OCI-M2 (cell line): ENCODE results near the gene PHOX2A.
"Not testable (repeated sequence)": the region's sequence is repeated elsewhere in the genome, so short reads cannot be mapped to it uniquely, and the experiment has no call there.

ENCODE experiments used
- DNase-seq: peaks from one replicate; lab custom pipeline; 2025; ENCODE audit not compliant: unreplicated experiment; lab: John Stamatoyannopoulos, UW

The PHOX2A gene

DNA sequence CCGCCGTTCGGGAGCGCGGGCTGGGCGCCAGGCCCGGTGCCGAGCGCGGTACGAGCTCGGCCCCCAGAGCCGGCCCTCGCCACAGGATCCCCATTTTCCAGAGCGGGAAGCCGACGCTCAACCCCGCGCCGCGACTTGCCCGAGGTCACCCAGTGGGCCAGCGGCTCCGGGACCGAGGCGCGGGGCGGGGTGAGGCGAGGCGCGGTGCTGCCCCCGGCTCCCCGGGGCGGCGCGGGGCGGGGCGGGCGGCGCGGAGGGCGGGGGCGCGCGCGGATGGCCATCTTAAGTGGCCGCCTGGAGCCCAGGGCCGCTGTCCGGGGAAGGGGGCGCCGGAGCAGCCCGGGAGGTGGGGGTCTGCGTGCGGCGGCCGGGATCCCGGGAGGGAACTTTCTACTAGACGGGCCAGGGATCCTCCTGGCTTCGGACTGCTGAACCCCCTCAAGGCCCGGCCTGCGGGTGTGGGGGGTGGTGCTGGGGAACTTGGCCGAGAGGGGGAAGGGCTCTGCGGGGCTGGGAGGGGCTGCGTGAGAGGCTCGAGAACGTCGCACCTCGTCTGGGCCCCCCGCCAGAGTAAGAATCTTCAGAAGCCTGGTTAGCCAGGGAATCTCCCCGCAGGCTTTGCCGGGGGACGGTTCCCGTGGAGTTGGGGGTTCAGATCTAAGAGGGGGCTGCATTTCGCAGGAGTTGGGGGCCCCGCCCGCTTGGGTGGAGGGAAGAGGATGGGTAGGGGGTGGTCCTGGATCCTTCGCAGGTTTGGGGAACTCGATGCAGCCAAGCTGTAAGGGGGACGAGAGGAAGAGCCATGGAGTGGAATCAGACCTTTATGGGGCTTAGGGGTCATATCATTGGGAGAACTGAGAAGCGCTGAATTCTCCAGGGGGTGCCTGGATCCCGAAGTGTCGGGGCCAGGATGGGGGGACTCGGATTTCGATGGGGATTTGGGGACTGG is 20.1 kb downstream of the PHOX2A start:
- no peak for DNase-seq

DNA sequence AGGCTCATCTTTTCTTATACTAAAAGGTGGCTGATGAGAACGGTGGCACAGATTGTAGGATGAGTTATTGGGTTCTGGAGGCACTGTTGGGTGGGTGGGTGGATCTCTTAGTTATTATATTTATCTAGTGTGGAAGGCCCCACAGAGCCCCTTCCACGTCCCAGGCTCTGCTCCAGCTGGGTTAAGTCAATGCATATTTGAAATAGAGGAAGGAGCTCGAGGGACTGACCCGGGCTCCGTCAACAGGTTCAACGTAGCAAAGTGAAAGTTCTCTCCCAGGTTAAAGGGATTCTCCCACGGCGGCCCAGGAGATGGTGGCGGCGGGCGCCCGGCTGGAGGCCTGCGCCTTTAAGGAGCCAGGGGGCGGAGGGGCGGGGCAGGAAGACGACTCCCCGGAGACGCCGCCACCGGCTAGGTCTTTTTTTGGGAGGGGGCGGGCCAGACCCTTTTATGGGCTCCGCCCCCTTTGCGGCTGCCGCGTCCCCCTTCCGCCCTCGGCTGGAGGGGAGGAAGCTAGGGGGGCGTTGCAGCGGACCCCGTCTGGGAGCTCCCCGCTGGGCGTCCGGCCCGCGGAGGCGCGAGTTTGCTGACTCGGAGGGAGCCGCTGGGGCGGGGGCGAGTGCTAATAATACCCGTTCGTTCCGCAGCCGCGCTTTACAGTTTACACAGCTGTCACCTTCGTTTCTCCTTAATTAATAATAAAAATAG is 20.9 kb downstream of the PHOX2A start:
- peak; percentile 74 for DNase-seq

DNA sequence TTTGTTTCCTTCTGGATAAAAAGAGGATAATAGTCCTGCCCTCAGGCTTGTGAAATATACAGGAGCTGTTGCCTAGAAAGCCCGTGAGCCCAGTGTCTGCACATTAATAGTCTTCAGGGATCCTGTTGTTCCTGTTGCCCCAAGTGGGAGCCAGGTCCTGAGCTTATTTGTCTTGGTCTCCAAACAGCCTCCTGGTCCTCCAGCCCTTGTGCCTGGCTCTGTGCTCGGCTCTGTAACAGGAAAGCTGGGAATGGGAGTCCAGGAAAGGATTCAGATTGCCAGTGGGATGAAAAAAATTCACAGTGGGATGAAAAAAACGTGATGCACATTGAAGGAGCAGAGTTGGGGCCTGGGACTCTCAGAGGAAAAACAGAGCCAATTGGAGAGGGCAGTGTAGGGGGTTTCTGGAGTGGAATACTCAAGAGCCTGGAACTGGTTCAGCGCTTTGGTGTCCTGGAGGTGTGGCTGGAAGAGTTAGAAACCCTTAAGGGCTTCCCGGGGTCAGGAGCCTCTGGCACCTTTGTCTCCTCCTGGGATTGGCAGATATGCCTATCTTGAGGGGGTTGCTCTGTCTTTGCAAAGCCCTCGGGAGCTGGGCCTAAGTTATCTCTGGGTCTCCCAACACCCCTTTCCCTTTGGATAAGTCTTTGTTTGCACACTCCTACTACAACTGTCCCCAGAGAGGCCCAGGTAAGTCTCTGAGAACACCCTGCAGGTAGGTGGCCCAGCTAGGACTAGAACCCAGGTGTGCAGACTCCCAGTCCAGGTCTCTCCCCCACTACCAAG is 21.7 kb downstream of the PHOX2A start:
- no peak for DNase-seq

DNA sequence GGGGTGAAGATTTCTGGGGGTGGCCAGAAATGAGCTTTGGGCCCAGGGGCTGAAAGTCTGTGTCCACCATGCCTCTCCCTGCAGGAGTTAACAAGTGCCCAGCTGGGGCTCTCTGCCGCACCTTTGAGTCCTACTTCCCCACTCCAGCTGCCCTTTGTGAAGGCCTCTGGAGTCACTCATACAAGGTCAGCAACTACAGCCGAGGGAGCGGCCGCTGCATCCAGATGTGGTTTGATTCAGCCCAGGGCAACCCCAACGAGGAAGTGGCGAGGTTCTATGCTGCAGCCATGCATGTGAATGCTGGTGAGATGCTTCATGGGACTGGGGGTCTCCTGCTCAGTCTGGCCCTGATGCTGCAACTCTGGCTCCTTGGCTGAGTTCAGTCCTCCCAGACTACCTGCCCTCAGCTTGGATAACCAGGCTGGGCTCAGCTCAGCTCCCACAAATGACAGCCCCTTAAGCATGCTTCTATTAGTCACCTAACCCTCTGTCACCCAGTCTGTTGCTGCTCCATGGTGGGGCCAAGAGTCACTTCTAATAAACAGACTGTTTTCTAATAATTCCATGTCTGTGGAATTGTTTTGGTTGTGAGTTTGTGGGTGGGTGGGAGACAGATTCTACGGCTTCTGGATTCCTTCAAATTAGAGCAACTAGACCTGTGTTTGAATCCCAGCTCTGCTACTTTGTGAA is 22.4 kb downstream of the PHOX2A start:
- DNase-seq: no peak

DNA sequence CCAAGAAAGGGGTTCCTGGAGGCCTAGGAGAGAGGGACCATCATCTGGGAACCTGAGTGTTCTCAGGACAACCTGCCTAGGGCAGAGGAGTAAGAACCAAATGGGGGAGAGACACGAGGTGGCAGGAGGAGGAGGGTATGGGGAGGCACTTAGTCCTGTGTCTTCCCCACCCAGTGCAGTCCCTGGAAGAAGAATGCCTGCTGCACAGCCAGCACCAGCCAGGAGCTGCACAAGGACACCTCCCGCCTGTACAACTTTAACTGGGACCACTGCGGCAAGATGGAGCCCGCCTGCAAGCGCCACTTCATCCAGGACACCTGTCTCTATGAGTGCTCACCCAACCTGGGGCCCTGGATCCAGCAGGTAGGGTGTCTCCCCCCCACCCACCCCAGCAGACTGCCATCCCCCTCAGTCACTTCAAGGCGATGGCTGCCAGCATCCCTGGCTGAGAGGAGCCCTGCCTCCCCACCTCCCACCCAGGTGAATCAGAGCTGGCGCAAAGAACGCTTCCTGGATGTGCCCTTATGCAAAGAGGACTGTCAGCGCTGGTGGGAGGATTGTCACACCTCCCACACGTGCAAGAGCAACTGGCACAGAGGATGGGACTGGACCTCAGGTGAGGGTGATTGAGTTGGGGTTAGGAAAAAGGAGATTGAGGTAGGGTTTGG is 23.1 kb downstream of the PHOX2A start:
- DNase-seq: no peak

DNA sequence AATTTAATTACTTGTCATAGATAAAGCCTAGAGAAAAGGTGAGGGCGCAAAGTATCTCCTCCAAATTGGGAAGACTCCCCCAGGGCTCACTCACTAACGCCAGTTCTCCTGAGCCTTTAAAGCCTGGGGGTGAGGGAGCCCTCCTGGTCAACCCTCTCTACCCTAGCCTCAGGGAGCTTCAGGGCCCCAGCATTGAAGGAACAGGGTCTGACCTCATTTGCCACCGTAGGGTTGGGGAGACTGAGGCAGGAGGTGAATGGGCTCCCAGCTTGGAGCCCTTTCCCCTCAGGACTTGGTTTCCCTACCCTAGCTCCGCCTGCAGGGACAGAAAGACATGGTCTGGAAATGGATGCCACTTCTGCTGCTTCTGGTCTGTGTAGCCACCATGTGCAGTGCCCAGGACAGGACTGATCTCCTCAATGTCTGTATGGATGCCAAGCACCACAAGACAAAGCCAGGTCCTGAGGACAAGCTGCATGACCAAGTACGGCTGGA is 25.7 kb downstream of the PHOX2A start:
- no peak for DNase-seq

DNA sequence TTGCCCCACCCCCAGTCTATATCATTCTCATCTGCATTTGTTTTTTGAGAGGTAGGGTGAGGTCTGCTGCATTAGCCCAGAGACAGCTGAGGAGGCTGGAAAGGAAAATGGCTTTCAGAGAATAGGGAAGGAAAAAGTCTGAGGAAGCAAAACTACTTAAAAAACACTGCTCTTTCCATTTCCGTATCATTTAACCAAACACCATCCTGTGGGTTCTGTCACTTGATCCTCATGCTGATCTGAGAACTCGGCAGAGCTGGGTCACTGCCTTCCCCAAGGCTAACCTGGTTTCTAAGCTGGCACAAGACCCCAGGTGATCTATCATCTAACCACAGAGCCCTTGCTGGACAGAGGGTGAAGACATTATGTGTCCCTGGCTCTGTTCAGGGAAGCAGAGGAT is 26.1 kb downstream of the PHOX2A start:
- DNase-seq: no peak

DNA sequence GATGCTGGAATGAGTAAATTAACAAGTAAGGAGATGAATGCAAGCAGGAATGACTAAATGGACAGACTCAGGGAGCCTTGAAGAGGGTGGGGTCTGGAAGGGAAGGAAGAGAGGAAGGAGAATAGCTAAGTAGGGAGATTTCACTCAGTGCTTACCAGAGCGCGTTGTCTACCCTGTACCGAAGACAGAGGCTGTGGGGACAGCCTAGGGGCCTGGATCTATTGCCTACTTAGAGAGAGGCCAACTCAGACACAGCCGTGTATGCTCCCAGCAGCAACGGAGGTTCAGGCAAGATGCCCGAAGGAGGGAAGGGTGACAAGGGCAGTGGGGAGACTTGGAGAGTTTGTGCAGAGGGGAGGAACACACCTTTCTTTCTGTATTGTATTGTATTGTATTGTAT is 27.3 kb downstream of the PHOX2A start, which contains the start of gene FOLR2:
Gene FOLR2 (plus strand): TSS at position 157 of the 400 bp plus-strand sequence. CDS start 1,791 bp downstream, outside the sequence.
- no peak for DNase-seq

DNA sequence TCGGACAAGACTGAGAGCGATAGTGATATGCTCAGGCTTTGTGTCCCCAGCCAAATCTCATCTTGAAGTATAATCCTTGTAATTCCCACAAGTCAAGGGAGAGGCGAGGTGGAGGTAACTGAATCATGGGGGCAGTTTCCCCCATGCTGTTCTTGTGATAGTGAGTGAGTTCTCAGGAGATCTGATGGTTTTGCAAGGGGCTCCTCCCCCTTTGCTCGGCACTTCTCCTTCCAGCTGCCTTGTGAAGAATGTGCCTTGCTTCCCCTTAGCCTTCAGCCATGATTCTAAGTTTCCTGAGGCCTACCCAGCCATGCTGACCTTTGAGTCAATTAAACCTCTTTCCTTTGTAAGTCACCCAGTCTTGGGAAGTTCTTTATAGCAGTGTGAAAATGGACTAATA is 34.9 kb downstream of the PHOX2A start:
- no peak for DNase-seq

DNA sequence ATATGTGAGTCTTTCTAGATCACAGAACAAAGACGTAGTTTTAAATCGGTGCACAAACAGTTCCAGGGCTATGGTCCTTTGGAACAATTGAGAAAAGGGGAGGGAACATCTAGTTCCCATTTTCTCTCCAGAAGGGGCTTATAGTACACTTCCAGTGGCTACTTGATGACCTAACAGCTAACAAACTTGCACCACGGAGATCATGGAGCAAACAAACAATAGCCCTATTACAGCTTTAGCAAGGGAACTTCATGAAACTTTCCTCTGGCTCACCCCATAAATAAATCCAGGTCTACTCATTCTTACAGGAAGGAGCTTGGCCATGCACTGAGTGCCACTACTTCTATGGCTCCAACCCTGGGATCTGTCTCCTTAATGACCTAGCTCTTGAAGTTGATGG is 35.7 kb downstream of the PHOX2A start:
- DNase-seq: no peak

DNA sequence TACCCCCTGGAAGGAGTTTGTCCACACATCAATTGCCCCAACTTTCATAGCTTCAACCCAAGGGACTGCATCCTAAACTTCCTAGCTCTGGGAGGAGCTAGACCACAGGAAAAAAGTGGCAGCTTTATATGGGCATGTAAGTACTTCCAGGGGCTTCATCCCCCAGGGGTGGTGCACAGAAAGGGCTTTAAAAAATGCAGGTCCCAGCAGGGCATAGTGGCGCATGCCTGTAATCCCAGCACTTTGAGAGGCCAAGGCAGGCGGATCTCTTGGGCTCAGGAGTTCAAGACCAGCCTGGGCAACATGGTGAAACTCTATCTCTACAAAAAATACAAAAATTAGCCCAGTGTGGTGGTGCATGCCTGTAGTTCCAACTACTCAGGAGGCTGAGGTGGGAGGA is 37.2 kb downstream of the PHOX2A start:
- DNase-seq: not testable (repeated sequence)

DNA sequence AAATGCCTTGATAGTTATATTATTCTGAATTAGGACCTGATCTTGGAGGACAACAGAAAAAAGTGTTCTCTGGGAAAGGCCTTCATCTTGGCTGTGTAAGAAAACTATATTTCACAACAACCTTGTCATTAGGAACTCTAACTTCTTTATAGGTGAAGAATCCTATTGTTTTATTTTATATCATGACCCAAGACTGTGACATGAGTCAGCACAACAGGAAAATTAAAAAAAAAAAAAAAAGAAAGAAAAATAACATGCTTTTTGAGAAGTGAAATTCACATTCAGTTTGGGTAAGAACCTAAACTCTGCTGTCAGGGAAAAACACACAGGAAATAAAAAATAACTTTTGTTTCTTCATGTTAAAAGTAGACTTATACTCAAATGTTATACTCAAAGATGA is 39.1 kb downstream of the PHOX2A start:
- no peak for DNase-seq

DNA sequence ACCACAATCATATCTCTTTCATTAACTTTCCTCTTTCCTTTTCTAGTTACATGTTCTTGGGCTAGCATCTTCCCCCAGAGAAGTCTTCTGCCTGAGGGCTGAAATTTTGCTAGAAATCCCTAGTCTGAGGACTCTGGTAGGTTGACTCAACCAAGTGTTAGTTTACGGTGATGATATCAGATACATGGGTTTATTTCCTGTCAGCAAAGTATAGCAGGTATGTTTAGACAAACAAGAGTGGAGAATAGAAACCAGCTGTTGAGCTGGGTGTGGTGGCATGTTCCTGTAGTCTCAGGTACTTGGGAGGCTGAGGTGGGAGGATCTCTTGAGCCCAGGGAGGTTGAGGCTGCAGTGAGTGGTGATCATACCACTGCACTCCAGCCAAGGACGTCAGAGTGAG is 40.8 kb downstream of the PHOX2A start:
- DNase-seq: no peak

DNA sequence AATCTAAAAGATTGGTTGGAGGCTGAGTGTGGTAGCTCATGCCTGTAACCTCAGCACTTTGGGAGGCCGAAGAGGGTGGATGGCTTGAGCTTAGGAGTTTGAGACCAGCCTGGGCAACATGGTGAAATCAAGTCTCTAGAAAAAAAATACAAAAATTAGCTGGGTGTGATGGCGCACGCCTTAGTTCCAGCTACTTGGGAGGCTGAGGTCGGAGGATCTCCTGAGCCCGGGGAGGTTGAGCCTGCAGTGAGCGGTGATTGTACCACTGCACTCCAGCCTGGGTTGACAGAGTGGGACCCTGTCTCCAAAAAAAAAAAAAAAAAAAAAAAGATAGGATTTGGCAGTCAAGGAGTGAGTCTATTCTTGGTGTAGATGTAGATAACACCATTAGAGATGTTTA is 41.4 kb downstream of the PHOX2A start:
- DNase-seq: no peak

DNA sequence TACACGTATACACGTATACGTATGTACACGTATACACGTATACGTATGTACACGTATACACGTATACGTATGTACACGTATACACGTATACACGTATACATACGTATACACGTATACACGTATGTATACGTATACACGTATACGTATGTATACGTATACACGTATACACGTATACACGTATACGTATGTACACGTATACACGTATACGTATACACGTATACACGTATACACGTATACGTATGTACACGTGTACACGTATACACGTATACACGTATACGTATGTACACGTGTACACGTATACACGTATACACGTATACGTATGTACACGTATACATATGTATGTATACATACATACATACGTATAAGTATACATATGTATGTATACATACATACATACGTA is 42.5 kb downstream of the PHOX2A start:
- not testable (repeated sequence) for DNase-seq

DNA sequence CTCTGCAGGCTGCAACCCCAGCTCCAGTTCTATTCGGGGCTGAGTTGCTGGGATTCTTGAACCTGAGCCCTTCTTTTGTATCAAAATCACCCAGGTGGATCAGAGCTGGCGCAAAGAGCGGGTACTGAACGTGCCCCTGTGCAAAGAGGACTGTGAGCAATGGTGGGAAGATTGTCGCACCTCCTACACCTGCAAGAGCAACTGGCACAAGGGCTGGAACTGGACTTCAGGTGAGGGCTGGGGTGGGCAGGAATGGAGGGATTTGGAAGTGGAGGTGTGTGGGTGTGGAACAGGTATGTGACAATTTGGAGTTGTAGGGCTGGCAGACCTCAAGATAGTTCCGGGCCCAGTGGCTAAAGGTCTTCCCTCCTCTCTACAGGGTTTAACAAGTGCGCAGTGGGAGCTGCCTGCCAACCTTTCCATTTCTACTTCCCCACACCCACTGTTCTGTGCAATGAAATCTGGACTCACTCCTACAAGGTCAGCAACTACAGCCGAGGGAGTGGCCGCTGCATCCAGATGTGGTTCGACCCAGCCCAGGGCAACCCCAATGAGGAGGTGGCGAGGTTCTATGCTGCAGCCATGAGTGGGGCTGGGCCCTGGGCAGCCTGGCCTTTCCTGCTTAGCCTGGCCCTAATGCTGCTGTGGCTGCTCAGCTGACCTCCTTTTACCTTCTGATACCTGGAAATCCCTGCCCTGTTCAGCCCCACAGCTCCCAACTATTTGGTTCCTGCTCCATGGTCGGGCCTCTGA is 48.3 kb downstream of the PHOX2A start:
- DNase-seq: no peak

DNA sequence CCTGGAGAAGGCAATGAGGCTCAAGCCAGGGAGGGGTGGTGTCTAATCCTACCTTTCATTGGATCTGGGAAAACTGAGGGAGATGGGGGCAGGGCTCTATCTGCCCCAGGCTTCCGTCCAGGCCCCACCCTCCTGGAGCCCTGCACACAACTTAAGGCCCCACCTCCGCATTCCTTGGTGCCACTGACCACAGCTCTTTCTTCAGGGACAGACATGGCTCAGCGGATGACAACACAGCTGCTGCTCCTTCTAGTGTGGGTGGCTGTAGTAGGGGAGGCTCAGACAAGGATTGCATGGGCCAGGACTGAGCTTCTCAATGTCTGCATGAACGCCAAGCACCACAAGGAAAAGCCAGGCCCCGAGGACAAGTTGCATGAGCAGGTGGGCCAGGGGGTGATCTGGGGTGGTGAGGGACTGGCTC is 52.0 kb downstream of the PHOX2A start, which contains the start of gene FOLR1:
Gene FOLR1 (plus strand): TSS at position 180 of the 421 bp plus-strand sequence. CDS start 34 bp downstream, at position 214.
- DNase-seq: no peak

DNA sequence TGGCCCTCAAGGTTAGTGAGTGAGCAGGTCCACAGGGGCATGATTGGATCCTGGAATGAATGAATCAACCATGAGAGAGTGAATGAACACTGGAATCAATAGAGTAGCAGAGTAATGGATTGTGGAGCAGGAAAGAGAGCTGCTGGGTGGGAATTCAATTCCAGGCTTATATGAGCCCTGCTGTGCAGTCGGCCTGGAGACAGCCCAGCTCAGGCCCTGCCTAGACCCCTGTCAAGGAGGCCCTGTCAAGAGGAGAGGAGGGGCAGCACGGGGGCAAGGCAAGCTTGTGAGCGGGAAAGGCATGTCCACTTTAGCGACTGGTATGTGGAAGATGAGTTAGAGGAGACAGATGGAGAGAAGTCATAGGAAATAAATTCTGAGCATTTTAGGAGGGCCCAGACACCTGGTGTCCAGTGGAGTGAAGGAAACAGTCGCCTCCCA is 53.3 kb downstream of the PHOX2A start:
- no peak for DNase-seq
